GM19025 (cell line): Measurements from ENCODE around the gene SMOC1.

Experiments
- ATAC-seq: cut with Tn5 transposase; IDR thresholded peaks from one replicate; pipeline ENCODE4 v1.9.1; 2021; ENCODE audit warnings: mild to moderate bottlenecking, low read depth, moderate library complexity; ENCODE audit not compliant: unreplicated experiment

Gene SMOC1

GRCh38 chr14:69861025-69861569 lies 18.1 kb upstream of the SMOC1 start:
- ATAC-seq = no peak

- ATAC-seq = no peak
Observed at GRCh38 chr14:69863083-69863482, 16.1 kb upstream of the SMOC1 start.

- no peak for ATAC-seq
Observed at GRCh38 chr14:69865701-69866365, 13.4 kb upstream of the SMOC1 start.

- ATAC-seq = no peak
Observed at GRCh38 chr14:69868363-69868963, 10.8 kb upstream of the SMOC1 start.

- no peak for ATAC-seq
Observed at GRCh38 chr14:69870613-69871012, 8.6 kb upstream of the SMOC1 start.

- no peak for ATAC-seq
Observed at GRCh38 chr14:69873877-69874780, 5.1 kb upstream of the SMOC1 start.

- ATAC-seq = no peak
Observed at GRCh38 chr14:69876221-69876847, 2.9 kb upstream of the SMOC1 start.

GRCh38 chr14:69876848-69877306 lies 2.3 kb upstream of the SMOC1 start:
- ATAC-seq = no peak

- ATAC-seq = no peak
Observed at GRCh38 chr14:69877492-69877891, 1.7 kb upstream of the SMOC1 start.

GRCh38 chr14:69878251-69878650 lies 965 bp upstream of the SMOC1 start:
- no peak for ATAC-seq

- ATAC-seq = no peak
Observed at GRCh38 chr14:69880044-69880487, 850 bp downstream of the SMOC1 start.

GRCh38 chr14:69880893-69881292 lies 1.7 kb downstream of the SMOC1 start:
- no peak for ATAC-seq

GRCh38 chr14:69882116-69882864 lies 3.1 kb downstream of the SMOC1 start:
- ATAC-seq = no peak

GRCh38 chr14:69882915-69883314 lies 3.7 kb downstream of the SMOC1 start:
- no peak for ATAC-seq

- no peak for ATAC-seq
Observed at GRCh38 chr14:69886453-69887242, 7.4 kb downstream of the SMOC1 start.

GRCh38 chr14:69887740-69888657 lies 8.8 kb downstream of the SMOC1 start:
- ATAC-seq = no peak

- ATAC-seq = no peak
Observed at GRCh38 chr14:69891422-69891821, 12.2 kb downstream of the SMOC1 start.

- ATAC-seq = no peak
Observed at GRCh38 chr14:69895109-69895508, 15.9 kb downstream of the SMOC1 start.
